H1 (cell line): Measurements from ENCODE around the gene ZFP14.
"Not testable (repeated sequence)": the region's sequence is repeated elsewhere in the genome, so short reads cannot be mapped to it uniquely, and the experiment has no call there.

ENCODE experiments used
- E2F6 ChIP-seq: IDR thresholded peaks from 2 replicates; pipeline ENCODE4 v1.6.1; 2012; ENCODE audit warnings: inconsistent platforms
- EP300 ChIP-seq, 2 experiments: IDR thresholded peaks; 1 replicate in 1 of 2; 2 replicates in 1 of 2; pipeline ENCODE4 v1.6.1; 2011 to 2012; ENCODE audit warnings: low read depth in 2 of 2, low read length in 2 of 2, mild to moderate bottlenecking in 2 of 2, borderline replicate concordance in 1 of 2, inconsistent platforms in 1 of 2, moderate library complexity in 1 of 2
- JUN ChIP-seq: IDR thresholded peaks from 2 replicates; pipeline ENCODE4 v1.6.1; 2011; ENCODE audit warnings: low read depth, mild to moderate bottlenecking, improper control_type of control experiment, low read length
- NANOG ChIP-seq: IDR thresholded peaks from 2 replicates; pipeline ENCODE4 v1.6.1; 2011; ENCODE audit warnings: low read length, low read depth, mild to moderate bottlenecking, inconsistent platforms; ENCODE audit not compliant: insufficient read depth, poor library complexity, severe bottlenecking
- POLR2A ChIP-seq, 2 experiments: IDR thresholded peaks; 1 replicate in 1 of 2; 2 replicates in 1 of 2; pipeline ENCODE4 v1.6.1; 2011; ENCODE audit warnings: low read depth in 2 of 2, low read length in 2 of 2, mild to moderate bottlenecking in 2 of 2; ENCODE audit errors: control extremely low read depth in 1 of 2
- POLR2AphosphoS5 ChIP-seq: IDR thresholded peaks from 2 replicates; pipeline ENCODE4 v1.6.1; 2011; ENCODE audit warnings: low read depth, low read length
- RNF2 ChIP-seq: fragments of 200-900, 300-1000 bp; sonication (generic); IDR thresholded peaks from 2 replicates; pipeline ENCODE4 v1.7.1; 2016; ENCODE audit warnings: borderline replicate concordance, low read depth, mild to moderate bottlenecking, antibody characterized with exemption, low read length; ENCODE audit not compliant: poor library complexity, severe bottlenecking; ENCODE audit errors: missing control alignments
- TAF1 ChIP-seq: IDR thresholded peaks from 2 replicates; pipeline ENCODE4 v1.6.1; 2011; ENCODE audit warnings: mild to moderate bottlenecking, low read depth, low read length
- TF ChIP-seq, protein P1 (sequence below), 3 experiments: IDR thresholded peaks; 1 replicate in 2 of 3; 2 replicates in 1 of 3; pipeline versions ENCODE4 v1.5.1 to v1.6.1; 2011; ENCODE audit warnings: low read length in 3 of 3, mild to moderate bottlenecking in 3 of 3, inconsistent platforms in 2 of 3, low read depth in 1 of 3, moderate library complexity in 1 of 3; ENCODE audit not compliant: insufficient read depth in 1 of 3; ENCODE audit errors: control extremely low read depth in 1 of 3

- not testable (repeated sequence) for TF ChIP-seq JUN; POLR2A (IDR thresholded peaks at IDR 0.05; ENCODE audit: control extremely low read depth in 1 of 2, low read depth in 2 of 2, low read length in 2 of 2); TAF1; RNF2; POLR2AphosphoS5; E2F6; NANOG; EP300 (IDR thresholded peaks at IDR 0.05; ENCODE audit: borderline replicate concordance in 1 of 2, low read depth in 2 of 2, low read length in 2 of 2)
- TF ChIP-seq, protein P1, sequence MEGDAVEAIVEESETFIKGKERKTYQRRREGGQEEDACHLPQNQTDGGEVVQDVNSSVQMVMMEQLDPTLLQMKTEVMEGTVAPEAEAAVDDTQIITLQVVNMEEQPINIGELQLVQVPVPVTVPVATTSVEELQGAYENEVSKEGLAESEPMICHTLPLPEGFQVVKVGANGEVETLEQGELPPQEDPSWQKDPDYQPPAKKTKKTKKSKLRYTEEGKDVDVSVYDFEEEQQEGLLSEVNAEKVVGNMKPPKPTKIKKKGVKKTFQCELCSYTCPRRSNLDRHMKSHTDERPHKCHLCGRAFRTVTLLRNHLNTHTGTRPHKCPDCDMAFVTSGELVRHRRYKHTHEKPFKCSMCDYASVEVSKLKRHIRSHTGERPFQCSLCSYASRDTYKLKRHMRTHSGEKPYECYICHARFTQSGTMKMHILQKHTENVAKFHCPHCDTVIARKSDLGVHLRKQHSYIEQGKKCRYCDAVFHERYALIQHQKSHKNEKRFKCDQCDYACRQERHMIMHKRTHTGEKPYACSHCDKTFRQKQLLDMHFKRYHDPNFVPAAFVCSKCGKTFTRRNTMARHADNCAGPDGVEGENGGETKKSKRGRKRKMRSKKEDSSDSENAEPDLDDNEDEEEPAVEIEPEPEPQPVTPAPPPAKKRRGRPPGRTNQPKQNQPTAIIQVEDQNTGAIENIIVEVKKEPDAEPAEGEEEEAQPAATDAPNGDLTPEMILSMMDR (IDR thresholded peaks at IDR 0.05; ENCODE audit: control extremely low read depth in 1 of 3, insufficient read depth in 1 of 3, low read depth in 1 of 3, low read length in 3 of 3), result not testable (repeated sequence)
Measured at GRCh38 chr19:36309759-36310158, 69.2 kb downstream of the ZFP14 start.
